Measurements from ENCODE around the gene FLNB. TPM values are rescaled to one million over a fixed set of nuclear protein-coding genes. Genes with fewer than 3 reads are reported as not detected.

The FLNB gene
- total and polyA plus RNA-seq, 9 of the 15 experiments (the other 6 are each of a cell fraction or from before 2014, with no cell fraction given), result 9.4 to 48.1 (median 25.6) TPM

GRCh38 chr3:58131101-58131825 is 123.0 kb downstream of the FLNB start (continued):
- TF ChIP-seq ZNF395 (CRISPR knock-in tag; IDR thresholded peaks at IDR 0.05) (no peak), SNAPC5 (CRISPR knock-in tag; IDR thresholded peaks at IDR 0.05) (no peak), ZNF134 (CRISPR knock-in tag; conservative IDR thresholded peaks at IDR 0.05) (no peak), CBFB (CRISPR knock-in tag; IDR thresholded peaks at IDR 0.05) (no peak), ZNF263 (CRISPR knock-in tag; IDR thresholded peaks at IDR 0.05; ENCODE audit: borderline replicate concordance) (no peak), ZNF121 (CRISPR knock-in tag; conservative IDR thresholded peaks at IDR 0.05) (no peak)

- ATAC-seq, result no peak
- TF ChIP-seq ZMIZ1 (IDR thresholded peaks at IDR 0.05; ENCODE audit: low read depth in 2 of 2, low read length in 2 of 2), result no peak
- TF ChIP-seq NR2C2 (CRISPR knock-in tag; IDR thresholded peaks at IDR 0.05), result no peak
- no peak for TF ChIP-seq NR2C2 (tag; IDR thresholded peaks at IDR 0.05)
- no peak for TF ChIP-seq ZNF707 (CRISPR knock-in tag; conservative IDR thresholded peaks at IDR 0.05)
- TF ChIP-seq SIX5 (IDR thresholded peaks at IDR 0.05; ENCODE audit: borderline replicate concordance in 1 of 2, insufficient read depth in 1 of 2, low read depth in 1 of 2, low read length in 2 of 2), result no peak
- TF ChIP-seq TCFL5 (CRISPR knock-in tag; conservative IDR thresholded peaks at IDR 0.05), result no peak
- TF ChIP-seq SRSF9 (IDR thresholded peaks at IDR 0.05; ENCODE audit: borderline replicate concordance, low read depth, low read length), result no peak
- no peak for TF ChIP-seq CREM (IDR thresholded peaks at IDR 0.05; ENCODE audit: low read depth)
- TF ChIP-seq ZNF232 (CRISPR knock-in tag; IDR thresholded peaks at IDR 0.05), result no peak
Observed at GRCh38 chr3:58132850-58133249, 124.6 kb downstream of the FLNB start.

More at GRCh38 chr3:58132850-58133249, 124.6 kb downstream of the FLNB start:
- Histone ChIP-seq H3K4me3 (no peak overlapping the region), H3K27me3 (ENCODE audit: control insufficient read depth in 2 of 2, insufficient read depth in 2 of 2, low read length in 2 of 2) (no peaks in the 10 kb centered on the region), H3K79me2 (ENCODE audit: control insufficient read depth, insufficient read depth, low read length) (no peaks in the 10 kb centered on the region), H3K36me3 (ENCODE audit: control insufficient read depth, insufficient read depth, low read length) (peaks cover 44% of the 10 kb centered on the region; the same call in 2 of the 3 replicates), H3K27ac (ENCODE audit: extremely low read depth, low read depth, low read length) (no peak overlapping the region), H3K9ac (ENCODE audit: insufficient read depth in 1 of 2, low read depth in 2 of 2, low read length in 2 of 2) (no peak overlapping the region), H3K9me3 (replicated peaks; ENCODE audit: control insufficient read depth, insufficient read depth, low read depth, low read length) (no peaks in the 10 kb centered on the region), H3K4me2 (ENCODE audit: insufficient read depth, low read length) (no peak overlapping the region), H2AFZ (ENCODE audit: low read depth, low read length) (no peak overlapping the region), H3K4me1 (replicated peaks in 1 of 2; ENCODE audit: control insufficient read depth in 2 of 2, insufficient read depth in 2 of 2, low read length in 2 of 2) (peaks cover 0 to 3% of the 10 kb centered on the region in 2 experiments; a peak in 1 of 5 replicates), H3K9me1 (ENCODE audit: control insufficient read depth, insufficient read depth, low read length) (no peaks in the 10 kb centered on the region), H4K20me1 (replicated peaks; ENCODE audit: control insufficient read depth, insufficient read depth, low read length) (no peaks in the 10 kb centered on the region)
- WGBS (ENCODE audit: insufficient coverage, low coverage, missing lambda C conversion rate), result 86% methylated on average over 3 of the region's 4 CpGs
- intact Hi-C loops (cut with micrococcal nuclease), result no loop called here
- in situ Hi-C loops (cut with MboI), result no loop called here
- CTCF ChIA-PET (ENCODE audit: low intra/inter-chr PET ratio), result no interaction called here
- no peak for DNase-seq (ENCODE audit: extremely low read depth in 1 of 4, low spot score in 3 of 4)
- POLR2A ChIA-PET, result no interaction called here
- FAIRE-seq, result no peak
- no TSS peak for BruUV-seq (replicated peaks)

Measured in K562 (cell line).